NCI-H526 (cell line): ENCODE data around the gene CDH4.
"Not testable (repeated sequence)": the region's sequence is repeated elsewhere in the genome, so short reads cannot be mapped to it uniquely, and the experiment has no call there.

Source experiments
- DNase-seq, 2 experiments: peaks; one replicate each; lab custom pipeline; 2025; lab: John Stamatoyannopoulos, UW

CDH4 gene

GRCh38 chr20:61385731-61386130, 133.7 kb downstream of the CDH4 start:
- DNase-seq = no peak

GRCh38 chr20:61387204-61387953, 135.3 kb downstream of the CDH4 start:
- peak in 1 of 2 experiments; percentile 72 for DNase-seq

- no peak for DNase-seq
Measured at GRCh38 chr20:61387954-61388348, 135.9 kb downstream of the CDH4 start.

- no peak for DNase-seq
Measured at GRCh38 chr20:61389077-61389476, 137.0 kb downstream of the CDH4 start.

GRCh38 chr20:61391185-61391584, 139.1 kb downstream of the CDH4 start:
- DNase-seq = no peak

GRCh38 chr20:61391812-61392520, 139.9 kb downstream of the CDH4 start:
- DNase-seq = no peak

GRCh38 chr20:61394088-61394799, 142.2 kb downstream of the CDH4 start:
- DNase-seq = no peak

GRCh38 chr20:61396262-61396848, 144.3 kb downstream of the CDH4 start:
- DNase-seq = no peak

- DNase-seq = no peak
Measured at GRCh38 chr20:61397146-61397545, 145.1 kb downstream of the CDH4 start.

GRCh38 chr20:61397790-61398189, 145.7 kb downstream of the CDH4 start:
- no peak for DNase-seq

GRCh38 chr20:61399433-61399832, 147.4 kb downstream of the CDH4 start:
- no peak for DNase-seq

- no peak for DNase-seq
Measured at GRCh38 chr20:61400499-61400898, 148.4 kb downstream of the CDH4 start.

- DNase-seq = peak in 1 of 2 experiments; percentile 18
Measured at GRCh38 chr20:61404303-61404702, 152.2 kb downstream of the CDH4 start.

- DNase-seq = no peak
Measured at GRCh38 chr20:61405007-61405406, 152.9 kb downstream of the CDH4 start.

- not testable (repeated sequence) for DNase-seq
Measured at GRCh38 chr20:61406773-61407172, 154.7 kb downstream of the CDH4 start.

GRCh38 chr20:61407561-61407960, 155.5 kb downstream of the CDH4 start:
- DNase-seq = no peak

GRCh38 chr20:61408951-61409740, 157.1 kb downstream of the CDH4 start:
- DNase-seq = no peak

- DNase-seq = no peak
Measured at GRCh38 chr20:61411743-61412142, 159.7 kb downstream of the CDH4 start.

GRCh38 chr20:61413752-61414151, 161.7 kb downstream of the CDH4 start:
- no peak for DNase-seq

GRCh38 chr20:61414455-61414991, 162.5 kb downstream of the CDH4 start:
- no peak for DNase-seq

GRCh38 chr20:61416546-61416945, 164.5 kb downstream of the CDH4 start:
- DNase-seq = no peak
